Measurements from ENCODE around the gene MYO3B. TPM values are rescaled to one million over a fixed set of nuclear protein-coding genes. Genes with fewer than 3 reads are reported as not detected.
"Not testable (repeated sequence)": the region's sequence is repeated elsewhere in the genome, so short reads cannot be mapped to it uniquely, and the experiment has no call there.

MYO3B gene
- total and polyA plus RNA-seq, 2 donors (not counting 1 experiment from before 2014, with no cell fraction given), result not detected

DNA sequence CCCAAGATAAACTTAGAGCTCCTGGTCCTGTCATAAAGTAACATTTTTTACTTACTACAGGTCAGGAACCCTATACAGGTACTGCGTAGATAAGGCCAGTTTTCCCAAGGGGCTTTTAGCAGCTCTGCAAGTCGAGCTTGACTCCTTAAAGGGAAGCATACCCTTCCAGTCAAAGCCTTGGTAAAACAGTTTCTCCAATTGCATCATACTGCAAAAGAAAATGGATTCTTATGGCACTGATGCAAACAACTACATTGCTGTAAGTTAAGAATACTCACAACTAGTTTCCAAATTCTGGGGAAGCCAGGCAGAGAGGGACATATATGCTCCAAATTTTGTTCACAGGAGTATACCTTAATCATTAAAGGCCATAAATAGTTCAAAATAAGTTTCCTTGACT, 31.0 kb downstream of the MYO3B start:
- ChIA-PET POLR2A (no interaction called here), CTCF (no interaction called here)
- no CpG with 5 or more reads among the region's 2 CpGs for WGBS (ENCODE audit: insufficient coverage)
- Histone ChIP-seq H3K4me2 (replicated peaks; ENCODE audit: low read depth, low read length, poor library complexity, severe bottlenecking) (no peak overlapping the region), H3K79me2 (ENCODE audit: control insufficient read depth, insufficient read depth, low read length) (no peaks in the 10 kb centered on the region), H3K4me3 (ENCODE audit: control extremely low read depth in 1 of 5, extremely low read depth in 1 of 5, insufficient read depth in 1 of 5, low read depth in 2 of 5, low read length in 4 of 5) (no peak overlapping the region), H3K27ac (ENCODE audit: low read length in 2 of 2) (no peak overlapping the region), H4K20me1 (ENCODE audit: control insufficient read depth, insufficient read depth, low read length, poor library complexity, severe bottlenecking) (no peaks in the 10 kb centered on the region), H3K27me3 (replicated peaks in 1 of 4; ENCODE audit: control extremely low read depth in 1 of 4, control insufficient read depth in 3 of 4, insufficient read depth in 4 of 4, low read length in 3 of 4) (no peaks in the 10 kb centered on the region), H3K9me3 (ENCODE audit: control extremely low read depth in 1 of 3, control insufficient read depth in 2 of 3, insufficient read depth in 1 of 3, low read length in 2 of 3) (peaks cover 0 to 4% (median 0%) of the 10 kb centered on the region in 3 donors), H3K36me3 (replicated peaks in 1 of 2; ENCODE audit: control extremely low read depth in 1 of 2, control insufficient read depth in 1 of 2, extremely low read depth in 1 of 2, insufficient read depth in 2 of 2, low read length in 1 of 2) (no peaks in the 10 kb centered on the region), H3K9ac (ENCODE audit: low read length) (no peak overlapping the region), H3K4me1 (ENCODE audit: control insufficient read depth in 2 of 2, insufficient read depth in 2 of 2, low read length in 2 of 2) (no peaks in the 10 kb centered on the region), H2AFZ (ENCODE audit: insufficient read depth, low read depth, low read length, poor library complexity, severe bottlenecking) (no peak overlapping the region)
- H3K27ac Mint-ChIP-seq, result no peak overlapping the region
- peaks cover 3% of the 10 kb centered on the region for H3K9me3 Mint-ChIP-seq (ENCODE audit: insufficient read depth)
- DNase-seq (no peak), ATAC-seq (ENCODE audit: low read depth) (no peak)
- H3K27me3 Mint-ChIP-seq, result peaks cover 7% of the 10 kb centered on the region
- peaks cover 3% of the 10 kb centered on the region for H3K4me1 Mint-ChIP-seq
- H3K4me3 Mint-ChIP-seq, result no peak overlapping the region
- TF ChIP-seq, protein P1, sequence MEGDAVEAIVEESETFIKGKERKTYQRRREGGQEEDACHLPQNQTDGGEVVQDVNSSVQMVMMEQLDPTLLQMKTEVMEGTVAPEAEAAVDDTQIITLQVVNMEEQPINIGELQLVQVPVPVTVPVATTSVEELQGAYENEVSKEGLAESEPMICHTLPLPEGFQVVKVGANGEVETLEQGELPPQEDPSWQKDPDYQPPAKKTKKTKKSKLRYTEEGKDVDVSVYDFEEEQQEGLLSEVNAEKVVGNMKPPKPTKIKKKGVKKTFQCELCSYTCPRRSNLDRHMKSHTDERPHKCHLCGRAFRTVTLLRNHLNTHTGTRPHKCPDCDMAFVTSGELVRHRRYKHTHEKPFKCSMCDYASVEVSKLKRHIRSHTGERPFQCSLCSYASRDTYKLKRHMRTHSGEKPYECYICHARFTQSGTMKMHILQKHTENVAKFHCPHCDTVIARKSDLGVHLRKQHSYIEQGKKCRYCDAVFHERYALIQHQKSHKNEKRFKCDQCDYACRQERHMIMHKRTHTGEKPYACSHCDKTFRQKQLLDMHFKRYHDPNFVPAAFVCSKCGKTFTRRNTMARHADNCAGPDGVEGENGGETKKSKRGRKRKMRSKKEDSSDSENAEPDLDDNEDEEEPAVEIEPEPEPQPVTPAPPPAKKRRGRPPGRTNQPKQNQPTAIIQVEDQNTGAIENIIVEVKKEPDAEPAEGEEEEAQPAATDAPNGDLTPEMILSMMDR (IDR thresholded peaks at IDR 0.05), result no peak
- TF ChIP-seq EZH2 (IDR thresholded peaks at IDR 0.05; ENCODE audit: borderline replicate concordance, insufficient read depth, low read depth, low read length, poor library complexity, severe bottlenecking), result no peak
- intact Hi-C loops (cut with micrococcal nuclease), result no loop called here

DNA sequence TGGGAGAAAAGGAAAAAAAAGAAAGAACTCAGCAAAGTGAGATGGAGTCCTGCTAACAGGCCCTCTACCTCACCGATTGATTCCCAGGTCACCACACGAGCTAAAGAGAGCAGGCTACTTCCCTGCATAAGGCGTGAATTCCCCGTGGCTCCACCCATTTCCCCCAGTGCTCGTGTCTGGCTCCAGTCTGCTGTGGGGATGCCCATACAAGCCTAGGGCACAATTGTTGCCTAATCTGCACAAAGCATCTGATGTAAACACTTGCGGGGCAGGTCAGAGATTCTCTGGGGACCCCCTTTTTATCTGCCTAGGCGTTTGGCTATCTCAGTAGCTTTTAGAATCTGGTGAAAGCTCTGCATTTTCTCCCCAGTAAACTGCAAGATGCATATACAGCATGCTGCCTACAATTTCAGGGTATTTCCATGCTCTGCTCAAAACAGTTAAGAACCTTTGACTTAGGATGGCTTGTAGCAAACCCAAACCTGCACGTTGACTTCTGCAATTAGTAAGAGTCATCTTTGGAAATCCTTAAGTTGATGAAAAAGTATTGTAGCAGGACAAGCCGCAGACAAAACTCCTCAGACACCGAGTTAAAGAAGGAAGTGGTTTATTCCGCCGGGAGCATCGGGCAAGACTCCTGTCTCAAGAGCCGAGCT, 34.8 kb downstream of the MYO3B start:
- POLR2A ChIA-PET, result no interaction called here

DNA sequence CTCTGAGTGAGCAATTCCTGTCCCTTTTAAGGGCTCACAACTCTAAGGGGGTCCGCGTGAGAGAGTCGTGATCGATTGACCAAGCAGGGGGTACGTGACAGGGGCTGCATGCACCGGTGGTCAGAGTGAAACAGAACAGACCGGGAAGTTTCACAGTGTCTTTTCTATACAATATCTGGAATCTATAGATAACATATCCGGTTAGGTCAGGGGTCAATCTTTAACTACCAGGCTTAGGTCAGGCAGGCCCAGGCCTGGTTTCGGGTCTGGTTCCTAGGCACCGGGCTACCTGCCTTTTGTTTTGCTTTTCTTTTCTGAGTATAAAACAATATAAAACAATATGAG, 35.3 kb downstream of the MYO3B start:
- H3K27ac Mint-ChIP-seq; H3K27ac ChIP-seq (ENCODE audit: low read length in 2 of 2); H3K4me1 Mint-ChIP-seq; H3K9me3 Mint-ChIP-seq (ENCODE audit: insufficient read depth); ATAC-seq (ENCODE audit: low read depth); intact Hi-C loops (cut with micrococcal nuclease); H3K27me3 ChIP-seq (replicated peaks in 1 of 4; ENCODE audit: control extremely low read depth in 1 of 4, control insufficient read depth in 3 of 4, insufficient read depth in 4 of 4, low read length in 3 of 4); H2AFZ ChIP-seq (ENCODE audit: insufficient read depth, low read depth, low read length, poor library complexity, severe bottlenecking); H3K4me3 ChIP-seq (ENCODE audit: control extremely low read depth in 1 of 5, extremely low read depth in 1 of 5, insufficient read depth in 1 of 5, low read depth in 2 of 5, low read length in 4 of 5); DNase-seq; H3K9ac ChIP-seq (ENCODE audit: low read length); H3K36me3 ChIP-seq (replicated peaks in 1 of 2; ENCODE audit: control extremely low read depth in 1 of 2, control insufficient read depth in 1 of 2, extremely low read depth in 1 of 2, insufficient read depth in 2 of 2, low read length in 1 of 2); H3K27me3 Mint-ChIP-seq; POLR2A ChIA-PET; H3K9me3 ChIP-seq (ENCODE audit: control extremely low read depth in 1 of 3, control insufficient read depth in 2 of 3, insufficient read depth in 1 of 3, low read length in 2 of 3); H3K4me1 ChIP-seq (ENCODE audit: control insufficient read depth in 2 of 2, insufficient read depth in 2 of 2, low read length in 2 of 2); H3K79me2 ChIP-seq (ENCODE audit: control insufficient read depth, insufficient read depth, low read length); CTCF ChIA-PET; H4K20me1 ChIP-seq (ENCODE audit: control insufficient read depth, insufficient read depth, low read length, poor library complexity, severe bottlenecking); H3K4me2 ChIP-seq (replicated peaks; ENCODE audit: low read depth, low read length, poor library complexity, severe bottlenecking): not testable (repeated sequence)
- peak overlapping the region; percentile 33 for H3K4me3 Mint-ChIP-seq
- 44% methylated on average over 7 of the region's 10 CpGs for WGBS (ENCODE audit: insufficient coverage)

More for the DNA sequence above, 34.8 kb downstream of the MYO3B start:
- H3K4me3 Mint-ChIP-seq, result peak overlapping the region; percentile 33
- Histone ChIP-seq H3K9ac (ENCODE audit: low read length) (no peak overlapping the region), H3K27ac (ENCODE audit: low read length in 2 of 2) (no peak overlapping the region), H2AFZ (ENCODE audit: insufficient read depth, low read depth, low read length, poor library complexity, severe bottlenecking) (no peak overlapping the region), H4K20me1 (ENCODE audit: control insufficient read depth, insufficient read depth, low read length, poor library complexity, severe bottlenecking) (no peaks in the 10 kb centered on the region), H3K4me1 (ENCODE audit: control insufficient read depth in 2 of 2, insufficient read depth in 2 of 2, low read length in 2 of 2) (no peaks in the 10 kb centered on the region), H3K4me3 (ENCODE audit: control extremely low read depth in 1 of 5, extremely low read depth in 1 of 5, insufficient read depth in 1 of 5, low read depth in 2 of 5, low read length in 4 of 5) (no peak overlapping the region), H3K4me2 (replicated peaks; ENCODE audit: low read depth, low read length, poor library complexity, severe bottlenecking) (no peak overlapping the region), H3K79me2 (ENCODE audit: control insufficient read depth, insufficient read depth, low read length) (no peaks in the 10 kb centered on the region), H3K36me3 (replicated peaks in 1 of 2; ENCODE audit: control extremely low read depth in 1 of 2, control insufficient read depth in 1 of 2, extremely low read depth in 1 of 2, insufficient read depth in 2 of 2, low read length in 1 of 2) (no peaks in the 10 kb centered on the region), H3K9me3 (ENCODE audit: control extremely low read depth in 1 of 3, control insufficient read depth in 2 of 3, insufficient read depth in 1 of 3, low read length in 2 of 3) (peaks cover 0 to 4% (median 0%) of the 10 kb centered on the region in 3 donors), H3K27me3 (replicated peaks in 1 of 4; ENCODE audit: control extremely low read depth in 1 of 4, control insufficient read depth in 3 of 4, insufficient read depth in 4 of 4, low read length in 3 of 4) (no peaks in the 10 kb centered on the region)
- no peak for TF ChIP-seq EZH2 (IDR thresholded peaks at IDR 0.05; ENCODE audit: borderline replicate concordance, insufficient read depth, low read depth, low read length, poor library complexity, severe bottlenecking)
- TF ChIP-seq, protein P1 (IDR thresholded peaks at IDR 0.05), result no peak
- CTCF ChIA-PET, result no interaction called here
- 45% methylated on average over 13 of the region's 14 CpGs for WGBS (ENCODE audit: insufficient coverage)
- DNase-seq (no peak), ATAC-seq (ENCODE audit: low read depth) (no peak)
- peaks cover 3% of the 10 kb centered on the region for H3K4me1 Mint-ChIP-seq
- peaks cover 3% of the 10 kb centered on the region for H3K9me3 Mint-ChIP-seq (ENCODE audit: insufficient read depth)
- intact Hi-C loops (cut with micrococcal nuclease), result no loop called here
- no peak overlapping the region for H3K27ac Mint-ChIP-seq
- H3K27me3 Mint-ChIP-seq, result peaks cover 4% of the 10 kb centered on the region

Measured in B cell (primary cell).